ENCODE measurements around the gene SLC12A7.
"Not testable (repeated sequence)": the region's sequence is repeated elsewhere in the genome, so short reads cannot be mapped to it uniquely, and the experiment has no call there.

Gene SLC12A7

GRCh38 chr5:1109542-1110306 lies 2.1 kb downstream of the SLC12A7 start:
- no peak for DNase-seq (ENCODE audit: low spot score)

DNA sequence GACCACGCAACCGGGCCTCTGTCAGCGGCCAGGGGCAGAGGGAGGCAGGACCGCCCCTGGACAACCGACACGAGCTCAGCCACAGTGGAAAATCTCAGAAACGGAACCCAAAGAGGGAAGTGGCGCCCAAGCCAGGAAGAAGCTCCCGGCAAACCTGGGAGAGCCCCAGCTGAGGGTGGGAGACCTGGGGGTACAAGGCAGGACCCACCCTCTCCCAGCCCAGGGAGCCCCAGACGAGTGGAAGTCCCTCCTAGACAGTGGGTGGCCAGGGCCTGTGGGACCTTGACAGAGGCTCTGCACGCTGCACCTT lies 3.0 kb downstream of the SLC12A7 start:
- no peak for DNase-seq (ENCODE audit: low spot score)

DNA sequence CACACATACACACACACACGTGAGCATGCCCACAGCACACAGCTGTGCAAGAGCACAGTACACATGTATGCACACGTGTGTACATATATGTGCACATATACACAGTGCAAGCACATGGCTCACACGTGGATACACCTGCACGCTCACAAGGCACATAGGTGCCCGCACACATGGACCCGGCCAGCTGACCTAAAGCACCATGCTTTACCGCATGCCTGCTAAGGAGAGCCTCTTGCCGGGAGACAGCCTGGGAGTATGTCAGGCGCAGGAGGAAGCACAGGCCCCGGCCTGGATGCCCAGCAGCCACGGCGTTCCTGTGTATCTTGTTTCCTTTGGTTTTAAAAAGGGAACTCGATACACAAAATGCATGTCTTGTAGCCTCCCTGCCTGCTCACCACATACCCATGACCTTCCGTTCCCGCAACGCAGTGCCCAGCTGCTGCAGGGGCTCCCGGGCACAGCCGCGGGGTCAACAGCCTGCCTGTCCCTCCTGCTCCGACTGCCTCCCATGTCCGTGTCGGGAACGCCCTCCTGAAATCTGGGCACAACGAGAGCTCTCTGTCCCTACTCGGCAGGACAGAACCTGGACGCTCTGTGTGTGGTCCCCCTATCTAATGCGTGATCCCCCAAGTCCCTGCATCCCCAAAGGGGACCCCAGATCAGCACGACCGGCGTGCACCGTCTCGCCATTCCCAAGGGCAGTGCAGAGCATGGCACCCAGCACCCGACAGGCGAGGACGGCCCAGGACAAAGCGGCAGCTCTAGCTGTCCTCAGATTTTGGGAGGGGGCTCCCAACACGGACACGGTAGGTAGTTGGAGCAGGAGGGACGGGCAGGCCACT lies 3.6 kb downstream of the SLC12A7 start:
- no peak for DNase-seq (ENCODE audit: low spot score)

GRCh38 chr5:1107167-1108022 lies 4.5 kb downstream of the SLC12A7 start:
- DNase-seq (ENCODE audit: low spot score): no peak

DNA sequence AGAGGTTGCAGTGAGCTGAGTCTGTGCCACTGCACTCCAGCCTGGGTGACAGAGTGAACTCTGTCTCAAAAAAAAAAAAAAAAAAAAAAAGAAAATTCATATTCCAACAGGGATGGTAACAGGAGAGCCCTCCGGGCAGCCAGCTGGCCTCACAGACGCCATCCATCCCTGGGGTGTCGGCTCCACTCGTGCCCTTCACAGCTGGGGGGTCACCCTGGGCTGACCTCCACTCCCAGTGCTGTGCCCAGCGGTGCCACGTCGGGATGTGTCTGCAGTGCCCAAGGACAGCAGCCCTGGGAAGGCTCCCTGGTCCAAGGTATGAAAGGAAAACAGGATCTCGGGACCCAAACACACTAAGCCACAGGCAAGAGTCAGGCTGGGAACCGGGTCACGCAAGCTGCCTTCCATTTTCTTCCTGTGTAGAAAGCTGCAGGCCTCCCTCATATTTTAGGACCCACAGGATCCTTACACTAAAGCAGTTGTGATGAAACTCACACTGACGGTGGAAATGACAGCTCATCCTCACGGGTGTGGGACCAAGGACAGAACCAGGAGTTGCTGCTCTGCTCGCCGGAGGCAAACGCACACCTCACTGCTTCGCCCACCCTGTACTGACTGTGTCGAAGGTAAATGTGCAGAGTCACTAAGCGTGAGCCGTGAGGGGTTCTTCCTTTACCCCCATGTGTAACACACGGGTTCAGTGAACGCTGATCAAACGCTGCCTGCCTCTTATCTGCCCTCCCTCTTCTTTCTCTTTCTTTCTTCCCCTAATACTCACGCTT lies 5.3 kb downstream of the SLC12A7 start:
- DNase-seq (ENCODE audit: low spot score): peak; percentile 53

DNA sequence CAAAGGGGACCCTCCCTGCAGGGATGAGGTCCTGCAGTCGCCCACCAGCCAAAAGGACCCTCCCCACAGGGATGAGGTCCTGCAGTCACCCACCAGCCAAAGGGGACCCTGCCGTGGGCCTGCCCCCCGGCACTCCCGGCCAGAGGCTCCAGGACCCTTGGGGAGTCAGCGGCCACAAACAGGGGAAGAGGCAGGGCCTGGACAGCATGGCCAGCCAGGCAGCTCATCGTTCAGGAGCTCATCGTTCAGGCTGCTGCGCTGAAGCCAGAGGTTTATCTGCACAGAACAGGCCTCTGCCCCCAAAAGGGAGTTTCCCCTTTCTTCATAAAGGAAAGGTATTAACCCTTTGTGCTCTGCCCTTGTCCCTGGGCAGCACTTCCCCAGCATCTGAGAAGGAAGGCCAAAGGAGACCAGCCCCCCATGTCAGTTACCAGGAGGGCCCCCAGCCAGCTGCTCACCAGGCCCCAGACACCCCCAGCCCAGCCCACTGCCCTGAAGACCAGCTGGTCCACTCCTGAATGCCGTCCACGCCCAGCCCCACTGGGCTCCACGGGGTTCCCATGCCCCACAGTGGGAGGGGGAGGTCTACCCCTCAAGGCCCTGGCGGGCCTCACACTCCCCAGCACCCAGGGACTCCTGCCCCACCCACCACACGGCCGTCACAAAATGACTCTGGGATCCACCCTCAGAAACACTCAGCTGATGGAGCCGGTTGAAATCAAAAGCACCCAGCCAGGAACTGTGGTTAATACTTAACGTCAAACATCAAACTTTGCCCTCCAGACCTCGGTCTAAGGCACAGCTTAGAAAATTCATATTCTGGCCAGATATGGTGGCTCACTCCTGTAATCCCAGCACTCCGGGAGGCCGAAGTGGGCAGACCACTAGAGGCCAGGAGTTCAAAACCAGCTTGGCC lies 6.3 kb downstream of the SLC12A7 start:
- DNase-seq (ENCODE audit: low spot score): peak; percentile 76

GRCh38 chr5:1104327-1105006 lies 7.4 kb downstream of the SLC12A7 start:
- DNase-seq (ENCODE audit: low spot score): peak; percentile 57

- peak; percentile 75 for DNase-seq (ENCODE audit: low spot score)
These were observed 8.1 kb downstream of the SLC12A7 start for GRCh38 chr5:1103505-1104326.

DNA sequence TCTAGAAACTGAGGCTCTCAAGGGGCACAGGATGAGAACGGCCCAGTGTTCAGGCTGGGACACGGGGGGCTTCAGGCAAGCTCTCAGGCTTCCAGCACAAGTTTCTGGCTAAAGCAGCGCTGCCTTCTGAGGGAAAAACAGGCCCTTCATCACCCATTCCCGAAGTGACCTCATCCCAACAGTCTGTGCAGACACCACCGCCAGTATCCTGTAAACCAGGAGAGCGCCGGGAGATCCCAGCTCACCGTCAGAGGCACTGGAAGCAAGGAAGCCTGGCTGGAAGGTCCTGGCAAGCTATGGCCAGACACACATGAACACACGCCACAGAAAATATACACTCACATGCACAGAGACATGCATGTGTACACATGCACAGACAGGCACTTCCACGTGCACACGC lies 8.8 kb downstream of the SLC12A7 start:
- DNase-seq (ENCODE audit: low spot score): no peak

DNA sequence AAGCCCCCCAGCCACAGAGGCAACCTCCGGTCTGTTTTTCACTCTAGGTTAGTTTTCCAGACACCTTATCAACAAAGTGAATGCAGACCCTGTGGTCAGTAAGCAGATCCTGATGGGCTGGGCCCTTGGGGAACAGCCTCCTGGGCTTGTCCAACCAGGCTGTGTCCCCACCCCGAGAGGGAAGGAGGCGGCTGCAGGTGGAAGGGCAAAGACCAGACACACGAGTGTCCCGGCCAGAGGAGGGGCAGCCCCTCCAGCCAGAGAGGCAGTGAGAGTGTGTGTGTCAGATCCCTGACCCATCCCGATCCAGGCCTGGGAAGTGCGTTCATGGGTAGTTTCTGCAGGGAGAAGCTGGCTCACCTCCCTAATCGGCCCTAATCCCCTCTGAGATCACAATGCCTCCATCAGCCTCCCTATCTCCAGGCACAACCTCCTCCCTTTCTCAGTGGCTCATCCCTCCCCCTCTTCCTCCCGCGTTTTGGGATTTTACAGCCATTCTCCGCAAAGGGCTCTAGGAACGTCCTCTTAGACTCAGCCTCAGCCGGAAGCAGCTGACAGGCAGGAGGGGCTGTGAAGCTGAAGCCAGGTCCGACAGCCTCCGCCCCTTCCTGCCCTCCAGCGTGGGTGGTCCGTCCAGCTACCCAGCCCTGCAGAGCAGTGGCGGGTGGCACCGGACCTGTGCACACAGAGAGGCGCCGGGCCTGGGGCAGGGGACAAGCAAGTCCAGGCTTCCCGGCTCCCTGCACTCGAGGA lies 9.7 kb downstream of the SLC12A7 start:
- no peak for DNase-seq (ENCODE audit: low spot score)

DNA sequence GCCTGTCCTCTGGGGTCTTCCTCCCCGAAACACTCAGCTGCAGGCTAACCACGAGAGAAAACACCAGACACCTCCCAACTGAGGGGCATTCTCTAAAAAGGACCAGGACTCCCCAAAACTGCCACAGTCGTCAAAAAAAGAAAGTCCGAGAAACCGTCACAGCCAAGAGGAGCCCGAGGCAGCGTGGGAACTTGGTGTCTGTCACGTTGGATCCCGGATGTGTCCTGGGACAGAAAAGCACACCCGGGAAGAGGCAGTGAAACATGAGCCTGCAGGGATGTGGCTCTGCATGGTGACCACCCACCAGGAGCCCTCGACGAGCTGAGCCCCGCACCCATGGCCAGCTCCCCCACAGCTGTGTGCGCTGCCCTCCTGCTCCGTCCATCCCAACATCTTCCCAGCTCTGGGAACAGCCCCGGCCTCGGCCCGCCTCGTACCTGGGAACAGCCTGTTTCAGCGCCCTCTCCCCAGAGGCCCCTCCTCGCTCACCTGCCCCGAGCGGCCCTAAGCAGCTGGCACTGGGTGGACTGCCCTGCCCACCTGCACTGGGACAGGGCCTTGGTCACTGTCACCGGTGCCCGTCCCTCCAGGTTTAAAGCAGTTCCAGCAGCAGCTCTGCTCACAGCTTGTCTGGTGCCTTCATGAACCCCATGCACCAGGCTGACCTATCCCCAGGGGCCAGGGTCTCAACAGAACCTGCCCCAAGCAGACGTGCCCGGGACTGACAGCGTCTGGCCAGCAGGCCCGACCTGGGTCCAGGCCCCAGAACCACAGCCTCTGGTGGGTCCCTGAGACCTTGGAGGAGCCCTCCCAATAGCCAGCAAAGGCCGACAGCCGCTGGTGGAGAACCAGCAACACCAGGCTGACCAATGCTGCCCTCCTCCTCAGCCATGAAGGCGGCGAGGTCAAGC lies 10.9 kb downstream of the SLC12A7 start:
- DNase-seq (ENCODE audit: low spot score): no peak

DNA sequence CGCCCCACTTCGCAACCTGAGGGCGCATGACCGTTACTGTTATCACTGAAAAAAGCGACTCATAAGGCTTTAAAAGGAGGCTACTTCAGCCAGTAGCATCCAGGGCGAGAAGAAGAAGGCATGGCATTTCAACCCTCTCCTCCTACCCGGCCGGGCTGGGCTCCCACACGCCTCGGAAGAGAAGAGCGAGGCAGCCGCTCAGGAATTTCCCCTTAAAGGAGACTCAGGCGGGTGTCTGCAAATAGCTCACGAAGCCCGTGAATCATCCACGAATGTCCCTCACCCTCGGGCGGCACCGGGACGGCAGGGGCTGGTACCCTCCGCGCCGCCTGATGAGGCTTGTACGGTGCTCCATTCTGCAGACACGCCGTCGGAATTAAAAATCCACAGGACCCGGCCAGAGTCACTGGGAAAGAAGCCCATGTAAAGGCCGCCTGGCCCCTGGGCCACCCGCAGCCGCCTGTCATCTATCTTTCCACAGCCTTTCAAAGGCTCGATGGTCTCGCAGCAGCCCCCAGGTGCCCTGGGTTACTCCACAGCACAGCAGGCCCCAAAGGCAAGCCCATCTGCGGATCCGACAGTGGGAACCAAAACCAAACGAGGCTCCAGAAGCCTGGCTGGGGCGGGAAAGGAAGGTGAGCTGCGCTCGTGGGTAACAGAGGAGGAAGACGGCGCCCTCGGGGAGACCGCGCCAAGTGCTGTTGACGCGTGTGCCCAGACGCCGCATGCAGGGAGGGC lies 11.8 kb downstream of the SLC12A7 start:
- no peak for DNase-seq (ENCODE audit: low spot score)

DNA sequence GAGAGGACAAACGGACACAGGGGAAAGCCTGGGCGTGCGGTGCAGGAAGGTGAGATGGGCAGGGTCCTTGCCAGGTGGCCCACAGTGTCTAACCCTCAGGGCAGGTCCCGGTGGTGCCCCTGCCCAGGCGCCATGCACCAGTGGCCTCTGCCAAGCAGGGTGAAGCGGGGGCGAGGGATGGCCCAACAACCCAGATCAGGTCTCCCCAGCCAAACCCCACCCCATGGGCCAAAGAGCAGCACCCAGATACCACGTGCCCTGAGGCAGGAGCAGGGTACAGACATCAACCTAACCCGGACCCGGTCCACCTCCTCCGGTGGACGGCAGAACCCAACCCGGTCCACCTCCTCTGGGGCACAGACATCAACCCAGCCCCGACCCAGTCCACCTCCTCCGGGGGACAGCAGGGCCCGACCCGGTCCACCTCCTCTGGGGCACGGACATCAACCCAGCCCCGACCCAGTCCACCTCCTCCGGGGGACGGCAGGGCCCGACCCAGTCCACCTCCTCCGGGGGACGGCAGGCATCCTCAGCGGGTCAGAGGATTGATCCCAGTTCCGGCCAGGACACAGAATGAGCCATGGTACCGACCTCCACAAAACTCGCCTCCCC lies 12.8 kb downstream of the SLC12A7 start:
- DNase-seq (ENCODE audit: low spot score): no peak

GRCh38 chr5:1097988-1098385 lies 13.9 kb downstream of the SLC12A7 start:
- not testable (repeated sequence) for DNase-seq (ENCODE audit: low spot score)

DNA sequence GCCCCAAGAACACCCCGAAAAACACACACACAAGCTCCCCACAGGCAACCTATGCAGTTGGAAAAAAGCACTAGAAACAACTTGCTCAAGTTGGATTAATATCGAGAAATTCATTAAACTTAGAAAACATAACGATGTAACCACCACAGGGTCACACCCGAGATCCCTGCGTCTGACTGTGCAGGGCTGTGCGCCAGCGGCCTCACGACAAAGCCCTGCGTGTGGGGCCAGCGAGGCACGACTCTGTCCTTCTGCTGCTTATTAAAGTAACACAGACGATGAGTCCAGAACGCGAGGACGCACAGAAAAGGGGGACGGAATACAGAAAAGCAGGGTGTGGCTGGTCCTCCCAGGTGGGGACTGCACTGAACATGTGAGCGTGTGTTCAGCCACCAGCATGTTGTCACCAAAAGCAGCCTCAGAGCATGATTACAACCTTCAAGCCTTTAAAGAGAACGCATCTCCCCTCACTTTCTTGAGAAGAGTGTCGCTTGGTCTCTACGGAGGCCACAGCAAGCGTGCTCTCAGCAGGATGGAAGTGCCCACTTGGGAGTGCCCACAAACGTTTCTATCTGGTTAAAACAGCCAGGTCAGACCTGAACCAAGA lies 14.4 kb downstream of the SLC12A7 start:
- DNase-seq (ENCODE audit: low spot score): no peak

- no peak for DNase-seq (ENCODE audit: low spot score)
These were observed 15.0 kb downstream of the SLC12A7 start for GRCh38 chr5:1096838-1097237.

All from hematopoietic multipotent progenitor cell treated with erythropoietin and hydrocortisone succinate and interleukin-3 and kit ligand, for 17 days (in vitro differentiated cells).